PC-3 (cell line): ENCODE results near the gene DYNLT2B. TPM values are rescaled to one million over a fixed set of nuclear protein-coding genes. Genes with fewer than 3 reads are reported as not detected.

Source experiments
- ATAC-seq: fragments of 200-7000 bp; cut with Tn5 transposase; 2 replicates; pipeline ENCODE4 v1.9.1; 2020; ENCODE audit warnings: mild to moderate bottlenecking, moderate library complexity
- BruUV-seq: library from RNA; stranded (reverse); fragments of 400-500 nt; replicated peaks from 2 replicates; lab custom pipeline; 2021; lab: Mats Ljungman, UMichigan
- CTCF ChIA-PET: fragments of 300-600 bp; sonication (Branson Sonifier 250); formaldehyde crosslinking; loops from one replicate; lab custom pipeline; 2022; ENCODE audit warnings: antibody characterized with exemption; lab: Charles Lee
- POLR2A ChIA-PET: fragments of 300-600 bp; sonication (Branson Sonifier 250); formaldehyde crosslinking; loops from one replicate; lab custom pipeline; 2022; ENCODE audit warnings: antibody characterized with exemption; ENCODE audit not compliant: unreplicated experiment; lab: Charles Lee
- DNase-seq: peaks from one replicate; pipeline ENCODE4 v3.0.0-alpha.2; 2015
- H2AFZ ChIP-seq: fragments of 300-600 bp; sonication (generic); 2 replicates; pipeline ENCODE4 v1.6.0; 2016; ENCODE audit warnings: antibody characterized with exemption, low read length
- H3F3A ChIP-seq: fragments of 300-600 bp; sonication (generic); one replicate; pipeline ENCODE4 v1.6.0; 2017; ENCODE audit warnings: antibody characterized with exemption, low read length, control low read depth, mild to moderate bottlenecking; ENCODE audit not compliant: unreplicated experiment
- H3K27ac ChIP-seq: fragments of 300-600 bp; sonication (generic); 2 replicates; pipeline ENCODE4 v1.5.1; 2016; ENCODE audit warnings: mild to moderate bottlenecking, low read length
- H3K27me3 ChIP-seq: fragments of 300-600 bp; sonication (generic); 2 replicates; pipeline ENCODE4 v1.6.1; 2016; ENCODE audit warnings: low read length, mixed read lengths
- H3K36me3 ChIP-seq: fragments of 300-600 bp; sonication (generic); 2 replicates; pipeline ENCODE4 v1.6.1; 2016; ENCODE audit warnings: low read depth, mixed run types, low read length, mixed read lengths
- H3K4me1 ChIP-seq: fragments of 300-600 bp; sonication (generic); 2 replicates; pipeline ENCODE4 v1.5.1; 2016; ENCODE audit warnings: low read length; ENCODE audit not compliant: insufficient read depth
- H3K4me2 ChIP-seq: fragments of 300-600 bp; sonication (generic); 2 replicates; pipeline ENCODE4 v1.6.0; 2016; ENCODE audit warnings: low read length
- H3K4me3 ChIP-seq: fragments of 300-600 bp; sonication (generic); 2 replicates; pipeline ENCODE4 v1.5.1; 2016; ENCODE audit warnings: mild to moderate bottlenecking, low read length, mixed read lengths
- H3K79me2 ChIP-seq: fragments of 300-600 bp; sonication (generic); 2 replicates; pipeline ENCODE4 v1.6.1; 2017; ENCODE audit warnings: low read length, mixed read lengths
- H3K9ac ChIP-seq: fragments of 300-600 bp; sonication (generic); 2 replicates; pipeline ENCODE4 v1.6.0; 2016; ENCODE audit warnings: mild to moderate bottlenecking, low read length
- H3K9me2 ChIP-seq: fragments of 300-600 bp; sonication (generic); replicated peaks from 2 replicates; pipeline ENCODE4 v1.6.1; 2016; ENCODE audit warnings: mixed run types, low read length, mixed read lengths
- H3K9me3 ChIP-seq: fragments of 300-600 bp; sonication (generic); 2 replicates; pipeline ENCODE4 v1.6.1; 2016; ENCODE audit warnings: low read length, mixed read lengths
- H4K20me1 ChIP-seq: fragments of 300-600 bp; sonication (generic); 2 replicates; pipeline ENCODE4 v1.6.1; 2016; ENCODE audit warnings: low read length, mixed read lengths
- EZH2 ChIP-seq: fragments of 300-600 bp; sonication (generic); IDR thresholded peaks from one replicate; pipeline ENCODE4 v1.6.1; 2017; ENCODE audit warnings: antibody characterized with exemption, mild to moderate bottlenecking, low read length; ENCODE audit not compliant: unreplicated experiment
- EZH2phosphoT487 ChIP-seq: fragments of 300-600 bp; sonication (generic); IDR thresholded peaks from 2 replicates; pipeline ENCODE4 v1.6.1; 2018; ENCODE audit warnings: mild to moderate bottlenecking, antibody characterized with exemption, low read length, borderline replicate concordance
- intact Hi-C: fragments of 100-400 bp; cut with micrococcal nuclease; formaldehyde crosslinking; loops from 2 replicates; pipeline ENCODE4 v1.9.0; 2023
- total RNA-seq: library from RNA; depleted of rRNA; stranded (reverse); fragments of >200 nt; gene quantifications from 2 replicates; pipeline ENCODE4 v1.2.3, GENCODE V29; 2014
- TF ChIP-seq, protein P1 (sequence below): fragments of 300-600 bp; sonication (generic); conservative IDR thresholded peaks from 2 replicates; pipeline ENCODE4 v1.5.1; 2017; ENCODE audit warnings: antibody characterized with exemption, low read depth, mild to moderate bottlenecking, low read length

Gene DYNLT2B
- total RNA-seq, 1 experiment from 2014 or later: 19.8 TPM

DNA sequence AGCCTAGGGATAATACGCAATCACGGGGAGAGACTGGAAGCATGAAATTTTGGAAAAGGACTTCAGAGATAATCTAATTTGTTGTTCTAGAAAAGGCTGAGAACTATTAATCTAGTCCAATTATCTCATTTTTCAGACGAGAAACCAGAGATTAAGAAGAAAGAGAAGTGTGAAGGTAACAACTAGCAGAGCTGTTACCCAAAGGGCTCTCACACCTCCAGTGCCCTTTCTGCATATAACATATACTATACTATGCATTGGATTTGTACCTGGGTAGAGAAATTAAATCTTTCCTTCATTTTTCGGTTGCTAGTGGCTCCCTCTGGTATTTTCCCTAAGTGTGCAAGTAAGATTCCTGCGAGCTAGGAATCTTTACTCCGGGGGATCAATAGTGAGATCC lies 33.5 kb upstream of the DYNLT2B start:
- no peaks in the 10 kb centered on the region for H3K9me3 ChIP-seq
- ChIA-PET CTCF (no interaction called here), POLR2A (no interaction called here)
- TF ChIP-seq EZH2: no peak
- TF ChIP-seq, protein P1, sequence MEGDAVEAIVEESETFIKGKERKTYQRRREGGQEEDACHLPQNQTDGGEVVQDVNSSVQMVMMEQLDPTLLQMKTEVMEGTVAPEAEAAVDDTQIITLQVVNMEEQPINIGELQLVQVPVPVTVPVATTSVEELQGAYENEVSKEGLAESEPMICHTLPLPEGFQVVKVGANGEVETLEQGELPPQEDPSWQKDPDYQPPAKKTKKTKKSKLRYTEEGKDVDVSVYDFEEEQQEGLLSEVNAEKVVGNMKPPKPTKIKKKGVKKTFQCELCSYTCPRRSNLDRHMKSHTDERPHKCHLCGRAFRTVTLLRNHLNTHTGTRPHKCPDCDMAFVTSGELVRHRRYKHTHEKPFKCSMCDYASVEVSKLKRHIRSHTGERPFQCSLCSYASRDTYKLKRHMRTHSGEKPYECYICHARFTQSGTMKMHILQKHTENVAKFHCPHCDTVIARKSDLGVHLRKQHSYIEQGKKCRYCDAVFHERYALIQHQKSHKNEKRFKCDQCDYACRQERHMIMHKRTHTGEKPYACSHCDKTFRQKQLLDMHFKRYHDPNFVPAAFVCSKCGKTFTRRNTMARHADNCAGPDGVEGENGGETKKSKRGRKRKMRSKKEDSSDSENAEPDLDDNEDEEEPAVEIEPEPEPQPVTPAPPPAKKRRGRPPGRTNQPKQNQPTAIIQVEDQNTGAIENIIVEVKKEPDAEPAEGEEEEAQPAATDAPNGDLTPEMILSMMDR: no peak
- no peak for TF ChIP-seq EZH2phosphoT487
- no peak overlapping the region for H3K27ac ChIP-seq
- H3K4me2 ChIP-seq: no peak overlapping the region
- peaks cover 22% of the 10 kb centered on the region for H3K36me3 ChIP-seq
- ATAC-seq (no peak), DNase-seq (no peak)
- no peak overlapping the region for H2AFZ ChIP-seq
- BruUV-seq: no TSS peak
- H4K20me1 ChIP-seq: no peaks in the 10 kb centered on the region
- no peaks in the 10 kb centered on the region for H3K9me2 ChIP-seq
- no peak overlapping the region for H3K9ac ChIP-seq
- no peak overlapping the region for H3K4me3 ChIP-seq
- no peaks in the 10 kb centered on the region for H3K27me3 ChIP-seq
- peaks cover 6% of the 10 kb centered on the region; the same call in 1 of the 2 replicates for H3K4me1 ChIP-seq
- intact Hi-C loops: no loop called here
- H3F3A ChIP-seq: no peaks in the 10 kb centered on the region
- no peaks in the 10 kb centered on the region for H3K79me2 ChIP-seq

DNA sequence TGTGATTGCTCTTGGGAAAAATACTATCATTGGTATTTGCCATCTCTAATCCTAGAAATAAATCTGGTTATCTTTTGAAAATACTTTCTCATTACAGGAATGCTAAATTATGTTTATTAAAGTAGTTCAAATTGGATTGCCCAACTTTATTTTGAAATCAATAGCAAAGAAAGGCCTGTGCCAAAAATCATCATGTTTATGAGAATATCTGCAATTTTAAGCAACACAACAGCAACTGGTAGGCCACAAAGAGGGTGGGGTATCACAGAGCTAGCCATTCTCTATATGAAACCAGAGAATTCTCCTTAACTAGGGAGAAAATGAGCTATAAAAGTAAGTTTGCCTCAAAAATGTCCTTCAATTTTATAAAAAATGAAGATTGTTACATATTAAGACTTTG lies 32.0 kb upstream of the DYNLT2B start:
- no peak overlapping the region for H3K27ac ChIP-seq
- no TSS peak for BruUV-seq
- H3K4me3 ChIP-seq: no peak overlapping the region
- intact Hi-C loops: no loop called here
- no peaks in the 10 kb centered on the region for H4K20me1 ChIP-seq
- H3K4me2 ChIP-seq: no peak overlapping the region
- peaks cover 8% of the 10 kb centered on the region for H3K36me3 ChIP-seq
- H3K9me2 ChIP-seq: no peaks in the 10 kb centered on the region
- H3F3A ChIP-seq: no peaks in the 10 kb centered on the region
- ChIA-PET POLR2A (no interaction called here), CTCF (no interaction called here)
- ATAC-seq (no peak), DNase-seq (no peak)
- H2AFZ ChIP-seq: no peak overlapping the region
- no peaks in the 10 kb centered on the region for H3K9me3 ChIP-seq
- TF ChIP-seq EZH2 (no peak), EZH2phosphoT487 (no peak)
- TF ChIP-seq, protein P1: no peak
- H3K79me2 ChIP-seq: no peaks in the 10 kb centered on the region
- H3K4me1 ChIP-seq: peaks cover 6% of the 10 kb centered on the region; the same call in 1 of the 2 replicates
- no peaks in the 10 kb centered on the region for H3K27me3 ChIP-seq
- no peak overlapping the region for H3K9ac ChIP-seq

DNA sequence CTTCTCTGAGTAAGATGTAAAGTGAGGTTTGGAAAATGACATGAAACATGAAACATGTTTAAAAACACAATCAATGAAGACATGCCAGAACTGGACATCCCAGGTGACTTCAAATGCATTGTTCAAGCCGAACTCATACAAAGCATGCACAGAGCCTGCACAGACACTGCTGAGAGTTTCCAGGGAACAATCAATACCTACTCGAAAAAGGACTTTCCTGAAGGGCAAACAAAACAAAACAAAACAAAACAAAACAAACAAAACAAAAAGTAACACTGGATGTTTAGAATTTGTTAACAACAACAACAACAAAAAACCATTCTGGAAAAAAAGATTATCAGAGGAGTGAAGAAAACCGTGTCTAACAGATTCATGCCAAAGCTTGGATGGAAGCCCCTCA lies 30.7 kb upstream of the DYNLT2B start:
- Histone ChIP-seq H3K9ac (no peak overlapping the region), H3K27me3 (no peaks in the 10 kb centered on the region), H3K9me2 (no peaks in the 10 kb centered on the region), H3K27ac (no peak overlapping the region), H4K20me1 (no peaks in the 10 kb centered on the region), H3K4me1 (peaks cover 10% of the 10 kb centered on the region), H2AFZ (no peak overlapping the region), H3K79me2 (no peaks in the 10 kb centered on the region), H3K36me3 (0 out of 2 replicates have a peak, but pooled peaks cover 5% of the 10 kb centered on the region), H3K4me2 (no peak overlapping the region), H3F3A (no peaks in the 10 kb centered on the region), H3K9me3 (no peaks in the 10 kb centered on the region), H3K4me3 (no peak overlapping the region)
- intact Hi-C loops: no loop called here
- ChIA-PET POLR2A (no interaction called here), CTCF (no interaction called here)
- TF ChIP-seq EZH2: no peak
- TF ChIP-seq, protein P1: no peak
- no peak for TF ChIP-seq EZH2phosphoT487
- no peak for DNase-seq
- no peak for ATAC-seq
- no TSS peak for BruUV-seq
